Colonic mucosa (tissue), 4 donors: Measurements from ENCODE around the gene GRK3. TPM values are rescaled to one million over a fixed set of nuclear protein-coding genes. Genes with fewer than 3 reads are reported as not detected.

Source experiments
- DNase-seq: peaks from one replicate; pipeline ENCODE4 v3.0.0-alpha.2; 2020
- H3K27ac ChIP-seq: fragments of 200-600 bp; one replicate; pipeline ENCODE4 v1.8.0; 2021
- H3K27me3 ChIP-seq: fragments of 200-600 bp; one replicate; pipeline ENCODE4 v1.8.0; 2021
- H3K36me3 ChIP-seq: fragments of 200-600 bp; one replicate; pipeline ENCODE4 v1.8.0; 2021
- H3K4me1 ChIP-seq: fragments of 200-600 bp; one replicate; pipeline ENCODE4 v1.8.0; 2021; ENCODE audit warnings: mild to moderate bottlenecking
- H3K4me3 ChIP-seq: fragments of 200-600 bp; one replicate; pipeline ENCODE4 v1.8.0; 2021
- H3K9ac ChIP-seq, 2 donors: one replicate each; pipeline ENCODE4 v1.7.0; 2013; ENCODE audit warnings: control low read depth in 2 of 2, low read depth in 2 of 2, low read length in 2 of 2
- H3K9me3 ChIP-seq: fragments of 200-600 bp; one replicate; pipeline ENCODE4 v1.8.0; 2021
- CTCF ChIP-seq: fragments of 200-600 bp; IDR thresholded peaks from one replicate; pipeline ENCODE4 v1.8.0; 2022; ENCODE audit warnings: antibody characterized with exemption, mild to moderate bottlenecking
- intact Hi-C: fragments of 100-400 bp; cut with DNase I; formaldehyde crosslinking; loops from one replicate; pipeline ENCODE4 v1.14.1; 2022
- total RNA-seq, 2 donors: library from RNA; stranded (reverse); fragmentation: NEBNext Ultra II Directional in 1 of 2; extraction: Animal tissue kit (Norgen Biotek cat#: 25700) in 1 of 2; gene quantifications; one replicate each; pipeline ENCODE4 v1.2.1, GENCODE V29; 2021
- donor health status: healthy.
- donor health status: DM: no; HTN: no; CAD: no.
- donor health status: DM: no; HTN: no; CAD: no.

GRK3 gene
- total RNA-seq, 2 donors from 2014 or later = 2.9 to 5.3 TPM

- H3K36me3 ChIP-seq = no peaks in the 10 kb centered on the region
- intact Hi-C loops = no loop called here
Observed at GRCh38 chr22:25655371-25655935, 91.0 kb downstream of the GRK3 start.

GRCh38 chr22:25656724-25657123 is 92.2 kb downstream of the GRK3 start:
- intact Hi-C loops = no loop called here
- TF ChIP-seq CTCF = no peak
- no peak overlapping the region for H3K9ac ChIP-seq
- no peaks in the 10 kb centered on the region for H3K4me1 ChIP-seq
- H3K27ac ChIP-seq = no peak overlapping the region
- DNase-seq = no peak
- H3K4me3 ChIP-seq = no peak overlapping the region
- no peaks in the 10 kb centered on the region for H3K9me3 ChIP-seq
- H3K27me3 ChIP-seq = no peaks in the 10 kb centered on the region
- no peaks in the 10 kb centered on the region for H3K36me3 ChIP-seq

More at GRCh38 chr22:25655371-25655935, 91.0 kb downstream of the GRK3 start:
- Histone ChIP-seq H3K4me1 (no peaks in the 10 kb centered on the region), H3K9ac (no peak overlapping the region), H3K4me3 (no peak overlapping the region), H3K9me3 (no peaks in the 10 kb centered on the region), H3K27ac (no peak overlapping the region), H3K27me3 (no peaks in the 10 kb centered on the region)
- DNase-seq = no peak
- TF ChIP-seq CTCF = no peak

- Histone ChIP-seq H3K27ac (no peak overlapping the region), H3K36me3 (no peaks in the 10 kb centered on the region), H3K9ac (no peak overlapping the region), H3K4me1 (no peaks in the 10 kb centered on the region), H3K4me3 (no peak overlapping the region), H3K27me3 (no peaks in the 10 kb centered on the region), H3K9me3 (no peaks in the 10 kb centered on the region)
- TF ChIP-seq CTCF = no peak
- DNase-seq = no peak
- intact Hi-C loops = no loop called here
Observed at GRCh38 chr22:25658633-25659032, 94.2 kb downstream of the GRK3 start.

GRCh38 chr22:25659413-25659812 is 94.9 kb downstream of the GRK3 start:
- Histone ChIP-seq H3K4me1 (no peaks in the 10 kb centered on the region), H3K9me3 (no peaks in the 10 kb centered on the region), H3K4me3 (no peak overlapping the region), H3K27me3 (no peaks in the 10 kb centered on the region), H3K9ac (no peak overlapping the region), H3K36me3 (no peaks in the 10 kb centered on the region), H3K27ac (no peak overlapping the region)
- intact Hi-C loops = no loop called here
- TF ChIP-seq CTCF = no peak
- DNase-seq = no peak

GRCh38 chr22:25660336-25660735 is 95.9 kb downstream of the GRK3 start:
- DNase-seq = no peak
- TF ChIP-seq CTCF = no peak
- H3K4me3 ChIP-seq = no peak overlapping the region
- H3K36me3 ChIP-seq = no peaks in the 10 kb centered on the region
- intact Hi-C loops = no loop called here
- no peak overlapping the region for H3K27ac ChIP-seq
- no peaks in the 10 kb centered on the region for H3K27me3 ChIP-seq
- no peak overlapping the region for H3K9ac ChIP-seq
- no peaks in the 10 kb centered on the region for H3K4me1 ChIP-seq
- no peaks in the 10 kb centered on the region for H3K9me3 ChIP-seq
